SK-N-SH (cell line): ENCODE results near the gene IKZF4. TPM values are rescaled to one million over a fixed set of nuclear protein-coding genes. Genes with fewer than 3 reads are reported as not detected.

Source experiments
- CTCF ChIA-PET: fragments of 300-600, 350-600 bp; formaldehyde crosslinking; extraction: SDS; loops from one replicate; lab custom pipeline; 2021; lab: Yijun Ruan, JAX
- POLR2A ChIA-PET: fragments of 350-600 bp; sonication (Branson Sonifier 250); formaldehyde crosslinking; extraction: SDS; loops from one replicate; lab custom pipeline; 2020; ENCODE audit warnings: antibody characterized with exemption, inconsistent platforms; lab: Yijun Ruan, JAX
- DNase-seq: peaks from one replicate; pipeline ENCODE4 v3.0.0; 2012
- H2AFZ ChIP-seq: fragments of 200-600 bp; sonication (generic); 2 replicates; pipeline ENCODE4 v1.8.1; 2016; ENCODE audit warnings: antibody characterized with exemption, mild to moderate bottlenecking, low read depth
- H3F3A ChIP-seq: fragments of 200-600 bp; sonication (generic); replicated peaks from 2 replicates; pipeline ENCODE3; 2016; ENCODE audit warnings: antibody characterized with exemption, mild to moderate bottlenecking; ENCODE audit not compliant: insufficient read depth
- H3K27ac ChIP-seq, 2 experiments: fragments of 200-500 bp in 1 of 2; fragments of 200-600 bp in 1 of 2; sonication (Bioruptor generic) in 1 of 2; sonication (generic), shearing (Covaris generic) in 1 of 2; 2 replicates each; pipeline versions ENCODE4 v1.5.1 to v1.6.1; 2014 to 2016; ENCODE audit warnings: low read depth in 2 of 2, inconsistent platforms in 1 of 2, low read length in 1 of 2, mild to moderate bottlenecking in 1 of 2, mixed read lengths in 1 of 2
- H3K27me3 ChIP-seq: fragments of 200-600 bp; sonication (generic), shearing (Covaris generic); 2 replicates; pipeline ENCODE4 v1.6.1; 2016; ENCODE audit warnings: mixed run types; ENCODE audit not compliant: insufficient read depth
- H3K36me3 ChIP-seq, 2 experiments: fragments of 200-500 bp in 1 of 2; fragments of 200-600 bp in 1 of 2; sonication (Bioruptor generic) in 1 of 2; sonication (generic) in 1 of 2; replicated peaks in 1 of 2; 2 replicates each; pipeline versions ENCODE3 to v1.5.1; 2014 to 2016; ENCODE audit warnings: low read length in 1 of 2, mild to moderate bottlenecking in 1 of 2; ENCODE audit not compliant: insufficient read depth in 2 of 2, control insufficient read depth in 1 of 2
- H3K4me1 ChIP-seq, 2 experiments: fragments of 200-500 bp in 1 of 2; fragments of 200-600 bp in 1 of 2; sonication (Bioruptor generic) in 1 of 2; sonication (generic), shearing (Covaris generic) in 1 of 2; 2 replicates each; pipeline versions ENCODE4 v1.5.1 to v1.6.1; 2014 to 2016; ENCODE audit warnings: low read depth in 1 of 2, low read length in 1 of 2, mixed run types in 1 of 2; ENCODE audit not compliant: insufficient read depth in 2 of 2, control insufficient read depth in 1 of 2
- H3K4me2 ChIP-seq: fragments of 200-600 bp; sonication (generic), shearing (Covaris generic); 2 replicates; pipeline ENCODE4 v1.6.1; 2017; ENCODE audit warnings: mixed run types
- H3K4me3 ChIP-seq, 2 experiments: fragments of 200-500 bp in 1 of 2; fragments of 200-600 bp in 1 of 2; sonication (Bioruptor generic) in 1 of 2; sonication (generic), shearing (Covaris generic) in 1 of 2; 2 replicates each; pipeline versions ENCODE4 v1.5.1 to v1.8.1; 2014 to 2016; ENCODE audit warnings: low read depth in 2 of 2, inconsistent platforms in 1 of 2, low read length in 1 of 2, mild to moderate bottlenecking in 1 of 2, mixed read lengths in 1 of 2, moderate library complexity in 1 of 2
- H3K79me2 ChIP-seq: fragments of 200-600 bp; sonication (generic); 2 replicates; pipeline ENCODE4 v1.8.1; 2017; ENCODE audit warnings: mild to moderate bottlenecking; ENCODE audit not compliant: insufficient read depth
- H3K9ac ChIP-seq: fragments of 200-600 bp; sonication (generic); 2 replicates; pipeline ENCODE4 v1.6.1; 2017; ENCODE audit warnings: mixed run types
- H3K9me2 ChIP-seq: fragments of 200-600 bp; sonication (generic); 2 replicates; pipeline ENCODE4 v1.6.1; 2017; ENCODE audit warnings: mixed run types
- H3K9me3 ChIP-seq: fragments of 200-600 bp; sonication (generic); 2 replicates; pipeline ENCODE4 v1.6.1; 2017; ENCODE audit warnings: mixed run types, mild to moderate bottlenecking, moderate library complexity
- H4K20me1 ChIP-seq: fragments of 200-600 bp; sonication (generic); 2 replicates; pipeline ENCODE4 v1.6.1; 2017; ENCODE audit warnings: mild to moderate bottlenecking, mixed run types; ENCODE audit not compliant: insufficient read depth
- EZH2phosphoT487 ChIP-seq: fragments of 200-600 bp; sonication (generic); IDR thresholded peaks from 2 replicates; pipeline ENCODE4 v1.6.1; 2017; ENCODE audit warnings: low read depth, mixed run types, mild to moderate bottlenecking, antibody characterized with exemption, moderate library complexity, borderline replicate concordance
- GATA2 ChIP-seq: sonication (generic); formaldehyde crosslinking; IDR thresholded peaks from 2 replicates; pipeline ENCODE4 v1.5.0; 2020; ENCODE audit warnings: mild to moderate bottlenecking, missing genetic modification reagents
- RCOR1 ChIP-seq: fragments of 150-350 bp; IDR thresholded peaks from 2 replicates; pipeline ENCODE4 v1.6.1; 2017; ENCODE audit warnings: antibody characterized with exemption, low read length
- RFX5 ChIP-seq: IDR thresholded peaks from 2 replicates; pipeline ENCODE4 v1.6.1; 2012; ENCODE audit warnings: mild to moderate bottlenecking, improper control_type of control experiment, low read length
- RXRA ChIP-seq: IDR thresholded peaks from 2 replicates; pipeline ENCODE4 v1.4.0; 2012; ENCODE audit warnings: low read depth, mild to moderate bottlenecking, borderline replicate concordance
- SMC3 ChIP-seq: IDR thresholded peaks from 2 replicates; pipeline ENCODE4 v1.6.1; 2012; ENCODE audit warnings: low read depth, low read length, improper control_type of control experiment
- TCF12 ChIP-seq: IDR thresholded peaks from 2 replicates; pipeline ENCODE4 v1.4.0; 2012
- WGBS: methylation state at CpG from one replicate; pipeline ENCODE4 v1.1.6; 2017; ENCODE audit warnings: low lambda C conversion rate; 5-methylcytosine and 5-hydroxymethylcytosine counted together
- polyA plus RNA-seq, 3 experiments: library from polyadenylated mRNA; depleted of rRNA; stranded (reverse); fragments of >200 nt; gene quantifications; 2 replicates each; pipeline ENCODE4 v1.2.3, GENCODE V29; 2012
- TF ChIP-seq, protein P1 (sequence below): IDR thresholded peaks from 2 replicates; pipeline ENCODE4 v1.4.0; 2012; ENCODE audit warnings: low read depth
- TF ChIP-seq, protein P2 (sequence below): fragments of 150-350 bp; IDR thresholded peaks from 2 replicates; pipeline ENCODE4 v1.6.1; 2017; ENCODE audit warnings: antibody characterized with exemption, low read length, low read depth, borderline replicate concordance
- TF ChIP-seq, protein P3 (sequence below): IDR thresholded peaks from 2 replicates; pipeline ENCODE4; 2012
- TF ChIP-seq, protein P4 (sequence below): fragments of 150-350 bp; IDR thresholded peaks from 2 replicates; pipeline ENCODE4 v1.6.1; 2016; ENCODE audit warnings: mild to moderate bottlenecking, low read depth, low read length
- TF ChIP-seq, protein P5 (sequence below): fragments of 200-600 bp; sonication (generic); IDR thresholded peaks from 2 replicates; pipeline ENCODE4 v1.6.1; 2017; ENCODE audit warnings: antibody characterized with exemption, mild to moderate bottlenecking, moderate library complexity
- TF ChIP-seq, protein P6 (sequence below): IDR thresholded peaks from 2 replicates; pipeline ENCODE4 v1.6.1; 2012; ENCODE audit warnings: mild to moderate bottlenecking, low read depth, low read length, moderate library complexity

Gene IKZF4
- polyA plus RNA-seq, 1 of the 3 experiments (the other 2 are of a cell fraction) = 3.9 TPM

GRCh38 chr12:56031987-56032386 is 11.1 kb downstream of the IKZF4 start:
- H4K20me1 ChIP-seq = no peaks in the 10 kb centered on the region
- no peak for DNase-seq
- TF ChIP-seq, protein P1, sequence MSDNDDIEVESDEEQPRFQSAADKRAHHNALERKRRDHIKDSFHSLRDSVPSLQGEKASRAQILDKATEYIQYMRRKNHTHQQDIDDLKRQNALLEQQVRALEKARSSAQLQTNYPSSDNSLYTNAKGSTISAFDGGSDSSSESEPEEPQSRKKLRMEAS = no peak
- TF ChIP-seq, protein P2, sequence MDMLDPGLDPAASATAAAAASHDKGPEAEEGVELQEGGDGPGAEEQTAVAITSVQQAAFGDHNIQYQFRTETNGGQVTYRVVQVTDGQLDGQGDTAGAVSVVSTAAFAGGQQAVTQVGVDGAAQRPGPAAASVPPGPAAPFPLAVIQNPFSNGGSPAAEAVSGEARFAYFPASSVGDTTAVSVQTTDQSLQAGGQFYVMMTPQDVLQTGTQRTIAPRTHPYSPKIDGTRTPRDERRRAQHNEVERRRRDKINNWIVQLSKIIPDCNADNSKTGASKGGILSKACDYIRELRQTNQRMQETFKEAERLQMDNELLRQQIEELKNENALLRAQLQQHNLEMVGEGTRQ = no peak
- TF ChIP-seq, protein P3, sequence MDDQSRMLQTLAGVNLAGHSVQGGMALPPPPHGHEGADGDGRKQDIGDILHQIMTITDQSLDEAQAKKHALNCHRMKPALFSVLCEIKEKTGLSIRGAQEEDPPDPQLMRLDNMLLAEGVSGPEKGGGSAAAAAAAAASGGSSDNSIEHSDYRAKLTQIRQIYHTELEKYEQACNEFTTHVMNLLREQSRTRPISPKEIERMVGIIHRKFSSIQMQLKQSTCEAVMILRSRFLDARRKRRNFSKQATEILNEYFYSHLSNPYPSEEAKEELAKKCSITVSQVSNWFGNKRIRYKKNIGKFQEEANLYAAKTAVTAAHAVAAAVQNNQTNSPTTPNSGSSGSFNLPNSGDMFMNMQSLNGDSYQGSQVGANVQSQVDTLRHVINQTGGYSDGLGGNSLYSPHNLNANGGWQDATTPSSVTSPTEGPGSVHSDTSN = no peak
- TF ChIP-seq GATA2 (CRISPR knock-in tag) = no peak
- TF ChIP-seq, protein P4, sequence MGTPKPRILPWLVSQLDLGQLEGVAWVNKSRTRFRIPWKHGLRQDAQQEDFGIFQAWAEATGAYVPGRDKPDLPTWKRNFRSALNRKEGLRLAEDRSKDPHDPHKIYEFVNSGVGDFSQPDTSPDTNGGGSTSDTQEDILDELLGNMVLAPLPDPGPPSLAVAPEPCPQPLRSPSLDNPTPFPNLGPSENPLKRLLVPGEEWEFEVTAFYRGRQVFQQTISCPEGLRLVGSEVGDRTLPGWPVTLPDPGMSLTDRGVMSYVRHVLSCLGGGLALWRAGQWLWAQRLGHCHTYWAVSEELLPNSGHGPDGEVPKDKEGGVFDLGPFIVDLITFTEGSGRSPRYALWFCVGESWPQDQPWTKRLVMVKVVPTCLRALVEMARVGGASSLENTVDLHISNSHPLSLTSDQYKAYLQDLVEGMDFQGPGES = no peak
- no peak for TF ChIP-seq RCOR1
- TF ChIP-seq EZH2phosphoT487 = no peak
- TF ChIP-seq, protein P5, sequence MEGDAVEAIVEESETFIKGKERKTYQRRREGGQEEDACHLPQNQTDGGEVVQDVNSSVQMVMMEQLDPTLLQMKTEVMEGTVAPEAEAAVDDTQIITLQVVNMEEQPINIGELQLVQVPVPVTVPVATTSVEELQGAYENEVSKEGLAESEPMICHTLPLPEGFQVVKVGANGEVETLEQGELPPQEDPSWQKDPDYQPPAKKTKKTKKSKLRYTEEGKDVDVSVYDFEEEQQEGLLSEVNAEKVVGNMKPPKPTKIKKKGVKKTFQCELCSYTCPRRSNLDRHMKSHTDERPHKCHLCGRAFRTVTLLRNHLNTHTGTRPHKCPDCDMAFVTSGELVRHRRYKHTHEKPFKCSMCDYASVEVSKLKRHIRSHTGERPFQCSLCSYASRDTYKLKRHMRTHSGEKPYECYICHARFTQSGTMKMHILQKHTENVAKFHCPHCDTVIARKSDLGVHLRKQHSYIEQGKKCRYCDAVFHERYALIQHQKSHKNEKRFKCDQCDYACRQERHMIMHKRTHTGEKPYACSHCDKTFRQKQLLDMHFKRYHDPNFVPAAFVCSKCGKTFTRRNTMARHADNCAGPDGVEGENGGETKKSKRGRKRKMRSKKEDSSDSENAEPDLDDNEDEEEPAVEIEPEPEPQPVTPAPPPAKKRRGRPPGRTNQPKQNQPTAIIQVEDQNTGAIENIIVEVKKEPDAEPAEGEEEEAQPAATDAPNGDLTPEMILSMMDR = no peak
- TF ChIP-seq RXRA = no peak
- TF ChIP-seq TCF12 = no peak
- no peak for TF ChIP-seq RFX5
- no peak for TF ChIP-seq SMC3
- TF ChIP-seq, protein P6, sequence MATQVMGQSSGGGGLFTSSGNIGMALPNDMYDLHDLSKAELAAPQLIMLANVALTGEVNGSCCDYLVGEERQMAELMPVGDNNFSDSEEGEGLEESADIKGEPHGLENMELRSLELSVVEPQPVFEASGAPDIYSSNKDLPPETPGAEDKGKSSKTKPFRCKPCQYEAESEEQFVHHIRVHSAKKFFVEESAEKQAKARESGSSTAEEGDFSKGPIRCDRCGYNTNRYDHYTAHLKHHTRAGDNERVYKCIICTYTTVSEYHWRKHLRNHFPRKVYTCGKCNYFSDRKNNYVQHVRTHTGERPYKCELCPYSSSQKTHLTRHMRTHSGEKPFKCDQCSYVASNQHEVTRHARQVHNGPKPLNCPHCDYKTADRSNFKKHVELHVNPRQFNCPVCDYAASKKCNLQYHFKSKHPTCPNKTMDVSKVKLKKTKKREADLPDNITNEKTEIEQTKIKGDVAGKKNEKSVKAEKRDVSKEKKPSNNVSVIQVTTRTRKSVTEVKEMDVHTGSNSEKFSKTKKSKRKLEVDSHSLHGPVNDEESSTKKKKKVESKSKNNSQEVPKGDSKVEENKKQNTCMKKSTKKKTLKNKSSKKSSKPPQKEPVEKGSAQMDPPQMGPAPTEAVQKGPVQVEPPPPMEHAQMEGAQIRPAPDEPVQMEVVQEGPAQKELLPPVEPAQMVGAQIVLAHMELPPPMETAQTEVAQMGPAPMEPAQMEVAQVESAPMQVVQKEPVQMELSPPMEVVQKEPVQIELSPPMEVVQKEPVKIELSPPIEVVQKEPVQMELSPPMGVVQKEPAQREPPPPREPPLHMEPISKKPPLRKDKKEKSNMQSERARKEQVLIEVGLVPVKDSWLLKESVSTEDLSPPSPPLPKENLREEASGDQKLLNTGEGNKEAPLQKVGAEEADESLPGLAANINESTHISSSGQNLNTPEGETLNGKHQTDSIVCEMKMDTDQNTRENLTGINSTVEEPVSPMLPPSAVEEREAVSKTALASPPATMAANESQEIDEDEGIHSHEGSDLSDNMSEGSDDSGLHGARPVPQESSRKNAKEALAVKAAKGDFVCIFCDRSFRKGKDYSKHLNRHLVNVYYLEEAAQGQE = no peak
- H3K79me2 ChIP-seq = no peaks in the 10 kb centered on the region
- no peak overlapping the region for H3K27ac ChIP-seq
- WGBS = 100% methylated on average over 1 of the region's 1 CpG
- peaks cover 8 to 31% of the 10 kb centered on the region in 2 experiments for H3K36me3 ChIP-seq
- H2AFZ ChIP-seq = no peak overlapping the region
- H3K9me2 ChIP-seq = no peaks in the 10 kb centered on the region
- no peaks in the 10 kb centered on the region for H3K27me3 ChIP-seq
- H3K4me1 ChIP-seq = peaks cover 0 to 8% of the 10 kb centered on the region in 2 experiments; a peak in 1 of 4 replicates
- H3F3A ChIP-seq = peaks cover 15% of the 10 kb centered on the region
- no peaks in the 10 kb centered on the region for H3K9me3 ChIP-seq
- ChIA-PET POLR2A (no interaction called here), CTCF (interaction anchor here (1.2 kb wide), 1 partner anchor 36 kb away, joined by 11 read pairs; no protein-coding TSS in a partner anchor)
- H3K9ac ChIP-seq = no peak overlapping the region
- H3K4me2 ChIP-seq = no peak overlapping the region
- H3K4me3 ChIP-seq = no peak overlapping the region
